Spleen (tissue), 7 donors: ENCODE results near the gene CLEC4M.
A peak's percentile ranks its signal among the peaks of the same experiment; 100 is the strongest.

ENCODE experiments used
- POLR2AphosphoS5 ChIP-seq, 3 donors: sonication (generic); formaldehyde crosslinking; IDR thresholded peaks; one replicate each; pipeline ENCODE4 v1.5.1; 2017; ENCODE audit warnings: antibody characterized with exemption in 3 of 3
- TF ChIP-seq, protein P1 (sequence below), 11 experiments: fragments of 200-600 bp in 7 of 11; fragments of 450-650 bp in 4 of 11; sonication (generic) in 4 of 11; IDR thresholded peaks in 8 of 11; conservative IDR thresholded peaks in 3 of 11; 1 replicate in 7 of 11; 2 replicates in 4 of 11; pipeline versions ENCODE4 v1.4.0 to v1.8.0; 2016 to 2021; ENCODE audit warnings: antibody characterized with exemption in 11 of 11, inconsistent platforms in 4 of 11, mild to moderate bottlenecking in 1 of 11
- donor health status: DM: no; HTN: no; CAD: no; lungs with moderate emphysema.
- donor health status: DM: no; HTN: no; CAD: no.
- donor health status: DM: no; HTN: no; CAD: no.

- TF ChIP-seq, protein P1, sequence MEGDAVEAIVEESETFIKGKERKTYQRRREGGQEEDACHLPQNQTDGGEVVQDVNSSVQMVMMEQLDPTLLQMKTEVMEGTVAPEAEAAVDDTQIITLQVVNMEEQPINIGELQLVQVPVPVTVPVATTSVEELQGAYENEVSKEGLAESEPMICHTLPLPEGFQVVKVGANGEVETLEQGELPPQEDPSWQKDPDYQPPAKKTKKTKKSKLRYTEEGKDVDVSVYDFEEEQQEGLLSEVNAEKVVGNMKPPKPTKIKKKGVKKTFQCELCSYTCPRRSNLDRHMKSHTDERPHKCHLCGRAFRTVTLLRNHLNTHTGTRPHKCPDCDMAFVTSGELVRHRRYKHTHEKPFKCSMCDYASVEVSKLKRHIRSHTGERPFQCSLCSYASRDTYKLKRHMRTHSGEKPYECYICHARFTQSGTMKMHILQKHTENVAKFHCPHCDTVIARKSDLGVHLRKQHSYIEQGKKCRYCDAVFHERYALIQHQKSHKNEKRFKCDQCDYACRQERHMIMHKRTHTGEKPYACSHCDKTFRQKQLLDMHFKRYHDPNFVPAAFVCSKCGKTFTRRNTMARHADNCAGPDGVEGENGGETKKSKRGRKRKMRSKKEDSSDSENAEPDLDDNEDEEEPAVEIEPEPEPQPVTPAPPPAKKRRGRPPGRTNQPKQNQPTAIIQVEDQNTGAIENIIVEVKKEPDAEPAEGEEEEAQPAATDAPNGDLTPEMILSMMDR (IDR thresholded peaks at IDR 0.05 in 8 of 11, conservative IDR thresholded peaks at IDR 0.05 in 3 of 11): no peak
- peak in 2 of 3 donors; percentile 25 to 48 for TF ChIP-seq POLR2AphosphoS5 (IDR thresholded peaks at IDR 0.05)
Measured at GRCh38 chr19:7718668-7719067, 44.4 kb upstream of the CLEC4M start.
